Esophagus muscularis mucosa (tissue), 4 donors: ENCODE measurements around the gene USP30. TPM values are rescaled to one million over a fixed set of nuclear protein-coding genes. Genes with fewer than 3 reads are reported as not detected.

Source experiments
- DNase-seq: peaks from one replicate; pipeline ENCODE4 v3.0.0-alpha.2; 2017; ENCODE audit errors: extremely low spot score
- H3K27ac ChIP-seq, 4 donors: fragments of 200-600 bp; sonication (generic); replicated peaks in 1 of 4; 1 replicate in 3 of 4; 2 replicates in 1 of 4; pipeline ENCODE4 v1.5.1; 2016 to 2019; ENCODE audit warnings: mild to moderate bottlenecking in 1 of 4
- H3K27me3 ChIP-seq, 4 donors: fragments of 200-600 bp; sonication (generic); one replicate each; pipeline versions ENCODE4 v1.5.1 to v1.6.0; 2016 to 2019
- H3K36me3 ChIP-seq, 4 donors: fragments of 200-600 bp; sonication (generic); one replicate each; pipeline ENCODE4 v1.5.1; 2016 to 2019
- H3K4me1 ChIP-seq, 4 donors: fragments of 200-600 bp; sonication (generic); one replicate each; pipeline ENCODE4 v1.5.1; 2016 to 2019
- H3K4me3 ChIP-seq, 4 donors: fragments of 200-600 bp; sonication (generic); 1 replicate in 2 of 4; 2 replicates in 2 of 4; pipeline ENCODE4 v1.5.1; 2016 to 2019; ENCODE audit warnings: mild to moderate bottlenecking in 4 of 4, moderate library complexity in 1 of 4
- H3K9me3 ChIP-seq, 4 donors: fragments of 200-600 bp; sonication (generic); 1 replicate in 3 of 4; 2 replicates in 1 of 4; pipeline ENCODE4 v1.5.1; 2016 to 2019
- EP300 ChIP-seq: sonication (generic); formaldehyde crosslinking; IDR thresholded peaks from one replicate; pipeline ENCODE4 v1.6.1; 2017; ENCODE audit warnings: antibody characterized with exemption
- POLR2A ChIP-seq: fragments of 450-650 bp; IDR thresholded peaks from one replicate; pipeline ENCODE4 v1.6.1; 2017; ENCODE audit warnings: antibody characterized with exemption, moderate library complexity, mild to moderate bottlenecking, low read depth
- POLR2AphosphoS5 ChIP-seq, 2 donors: sonication (generic); formaldehyde crosslinking; IDR thresholded peaks; one replicate each; pipeline ENCODE4 v1.6.1; 2017; ENCODE audit warnings: antibody characterized with exemption in 2 of 2
- WGBS: methylation state at CpG from one replicate; pipeline ENCODE4 v1.1.5; 2018; 5-methylcytosine and 5-hydroxymethylcytosine counted together
- intact Hi-C: fragments of 100-400 bp; cut with DNase I; formaldehyde crosslinking; loops from one replicate; pipeline ENCODE4 v1.15.1; 2023
- total RNA-seq, 4 donors: library from RNA; depleted of rRNA; stranded (reverse); fragments of >200 nt; gene quantifications; one replicate each; pipeline versions ENCODE4 v1.1.0 to v1.2.1, GENCODE V29; 2016
- TF ChIP-seq, protein P1 (sequence below), 3 experiments: fragments of 200-600 bp in 2 of 3; fragments of 450-650 bp in 1 of 3; sonication (generic) in 2 of 3; IDR thresholded peaks; one replicate each; pipeline ENCODE4 v1.5.1; 2017 to 2019; ENCODE audit warnings: antibody characterized with exemption in 3 of 3, mild to moderate bottlenecking in 2 of 3, moderate library complexity in 1 of 3

Gene USP30
- total RNA-seq, 4 donors from 2014 or later = 6.2 to 14.6 (median 12.2) TPM

GRCh38 chr12:109054520-109054919 lies 2.1 kb downstream of the USP30 start:
- no peak overlapping the region for H3K4me3 ChIP-seq
- H3K4me1 ChIP-seq = peaks cover 16 to 23% (median 22%) of the 10 kb centered on the region in 4 donors
- no peaks in the 10 kb centered on the region for H3K9me3 ChIP-seq
- intact Hi-C loops = no loop called here
- no peaks in the 10 kb centered on the region for H3K27me3 ChIP-seq
- no peak overlapping the region for H3K27ac ChIP-seq
- TF ChIP-seq POLR2A = no peak
- TF ChIP-seq POLR2AphosphoS5 (IDR thresholded peaks at IDR 0.05) = no peak
- TF ChIP-seq, protein P1, sequence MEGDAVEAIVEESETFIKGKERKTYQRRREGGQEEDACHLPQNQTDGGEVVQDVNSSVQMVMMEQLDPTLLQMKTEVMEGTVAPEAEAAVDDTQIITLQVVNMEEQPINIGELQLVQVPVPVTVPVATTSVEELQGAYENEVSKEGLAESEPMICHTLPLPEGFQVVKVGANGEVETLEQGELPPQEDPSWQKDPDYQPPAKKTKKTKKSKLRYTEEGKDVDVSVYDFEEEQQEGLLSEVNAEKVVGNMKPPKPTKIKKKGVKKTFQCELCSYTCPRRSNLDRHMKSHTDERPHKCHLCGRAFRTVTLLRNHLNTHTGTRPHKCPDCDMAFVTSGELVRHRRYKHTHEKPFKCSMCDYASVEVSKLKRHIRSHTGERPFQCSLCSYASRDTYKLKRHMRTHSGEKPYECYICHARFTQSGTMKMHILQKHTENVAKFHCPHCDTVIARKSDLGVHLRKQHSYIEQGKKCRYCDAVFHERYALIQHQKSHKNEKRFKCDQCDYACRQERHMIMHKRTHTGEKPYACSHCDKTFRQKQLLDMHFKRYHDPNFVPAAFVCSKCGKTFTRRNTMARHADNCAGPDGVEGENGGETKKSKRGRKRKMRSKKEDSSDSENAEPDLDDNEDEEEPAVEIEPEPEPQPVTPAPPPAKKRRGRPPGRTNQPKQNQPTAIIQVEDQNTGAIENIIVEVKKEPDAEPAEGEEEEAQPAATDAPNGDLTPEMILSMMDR (IDR thresholded peaks at IDR 0.05) = no peak
- TF ChIP-seq EP300 = no peak
- H3K36me3 ChIP-seq = peaks cover 11 to 27% (median 20%) of the 10 kb centered on the region in 4 donors
- DNase-seq = no peak

- no peak overlapping the region for H3K27ac ChIP-seq
- no peak for TF ChIP-seq POLR2A
- no peak for TF ChIP-seq EP300
- TF ChIP-seq, protein P1 (IDR thresholded peaks at IDR 0.05) = no peak
- no peak for TF ChIP-seq POLR2AphosphoS5 (IDR thresholded peaks at IDR 0.05)
- DNase-seq = no peak
- 93% methylated on average over 3 of the region's 3 CpGs for WGBS
- peaks cover 11 to 45% (median 41%) of the 10 kb centered on the region in 4 donors for H3K36me3 ChIP-seq
- H3K27me3 ChIP-seq = no peaks in the 10 kb centered on the region
- H3K9me3 ChIP-seq = no peaks in the 10 kb centered on the region
- intact Hi-C loops = no loop called here
- H3K4me1 ChIP-seq = peaks cover 14 to 20% (median 19%) of the 10 kb centered on the region in 4 donors
- no peak overlapping the region for H3K4me3 ChIP-seq
Measured at GRCh38 chr12:109056891-109057290, 4.5 kb downstream of the USP30 start.

DNA sequence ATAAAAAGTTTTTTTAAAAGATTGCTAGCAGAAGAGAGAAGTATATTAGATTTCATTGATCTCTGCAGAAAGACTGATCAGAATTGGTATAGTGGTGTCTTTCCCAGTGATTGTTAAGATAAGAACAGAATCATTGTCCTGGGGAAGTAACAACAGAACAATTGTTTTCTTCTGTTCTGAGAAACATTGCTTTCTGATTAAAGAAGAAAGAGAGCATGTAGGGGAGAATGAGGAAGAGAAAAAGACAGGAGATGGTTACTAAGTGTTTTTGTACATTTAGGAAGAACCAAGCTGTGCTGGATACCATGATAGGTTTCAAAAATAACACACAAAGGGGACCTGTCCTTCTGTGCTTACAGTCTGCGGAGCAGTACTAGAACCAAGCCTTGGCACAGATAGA lies 5.0 kb downstream of the USP30 start:
- Histone ChIP-seq H3K4me1 (peaks cover 12 to 18% (median 16%) of the 10 kb centered on the region in 4 donors), H3K27me3 (no peaks in the 10 kb centered on the region), H3K4me3 (no peak overlapping the region), H3K36me3 (peaks cover 11 to 49% (median 42%) of the 10 kb centered on the region in 4 donors), H3K9me3 (no peaks in the 10 kb centered on the region), H3K27ac (no peak overlapping the region)
- intact Hi-C loops = no loop called here
- DNase-seq = no peak
- TF ChIP-seq POLR2AphosphoS5 (IDR thresholded peaks at IDR 0.05) (no peak), EP300 (no peak), POLR2A (no peak)
- TF ChIP-seq, protein P1 (IDR thresholded peaks at IDR 0.05) = no peak
- 100% methylated on average over 1 of the region's 1 CpG for WGBS

- TF ChIP-seq, protein P1 (IDR thresholded peaks at IDR 0.05) = no peak
- TF ChIP-seq POLR2AphosphoS5 (IDR thresholded peaks at IDR 0.05) (no peak), POLR2A (no peak), EP300 (no peak)
- WGBS = 91% methylated on average over 6 of the region's 6 CpGs
- no peaks in the 10 kb centered on the region for H3K9me3 ChIP-seq
- H3K4me3 ChIP-seq = no peak overlapping the region
- intact Hi-C loops = no loop called here
- no peaks in the 10 kb centered on the region for H3K27me3 ChIP-seq
- peak; percentile 24 for DNase-seq
- peaks cover 6 to 8% (median 7%) of the 10 kb centered on the region in 4 donors for H3K4me1 ChIP-seq
- H3K27ac ChIP-seq = no peak overlapping the region
- H3K36me3 ChIP-seq = peaks cover 11 to 61% (median 50%) of the 10 kb centered on the region in 4 donors
Measured at GRCh38 chr12:109058773-109059172, 6.4 kb downstream of the USP30 start.

GRCh38 chr12:109064143-109064542 lies 11.8 kb downstream of the USP30 start:
- H3K4me1 ChIP-seq = no peaks in the 10 kb centered on the region
- H3K9me3 ChIP-seq = no peaks in the 10 kb centered on the region
- intact Hi-C loops = no loop called here
- H3K4me3 ChIP-seq = no peak overlapping the region
- H3K36me3 ChIP-seq = peaks cover 18 to 75% (median 63%) of the 10 kb centered on the region in 4 donors
- whole genome bisulfite sequencing = 96% methylated on average over 2 of the region's 3 CpGs
- peak; percentile 45 for DNase-seq
- no peaks in the 10 kb centered on the region for H3K27me3 ChIP-seq
- no peak overlapping the region for H3K27ac ChIP-seq
- TF ChIP-seq EP300 (no peak), POLR2A (no peak), POLR2AphosphoS5 (IDR thresholded peaks at IDR 0.05) (no peak)
- TF ChIP-seq, protein P1 (IDR thresholded peaks at IDR 0.05) = no peak
